K562 (cell line): ENCODE measurements around the gene MFSD6. TPM values are rescaled to one million over a fixed set of nuclear protein-coding genes. Genes with fewer than 3 reads are reported as not detected.

Experiments
- ADNP ChIP-seq: fragments of 200-800 bp; sonication (Bioruptor generic); IDR thresholded peaks from 2 replicates; pipeline ENCODE4 v1.6.1; 2016; ENCODE audit warnings: missing genetic modification characterization, missing compliant biosample characterization
- BMI1 ChIP-seq: fragments of 150-350 bp; IDR thresholded peaks from 2 replicates; pipeline ENCODE4 v1.6.1; 2014; ENCODE audit warnings: low read length
- CC2D1A ChIP-seq: fragments of 450-650 bp; IDR thresholded peaks from 2 replicates; pipeline ENCODE4 v1.6.1; 2017; ENCODE audit warnings: mild to moderate bottlenecking
- ELF2 ChIP-seq: fragments of 250-450 bp; sonication (Bioruptor Pico); IDR thresholded peaks from 2 replicates; pipeline ENCODE4 v1.5.0; 2021; ENCODE audit warnings: mild to moderate bottlenecking
- ETS1 ChIP-seq: conservative IDR thresholded peaks from 2 replicates; pipeline ENCODE4 v1.6.1; 2011; ENCODE audit warnings: low read depth, mild to moderate bottlenecking, low read length; ENCODE audit not compliant: control insufficient read depth
- MCM5 ChIP-seq: fragments of 450-650 bp; IDR thresholded peaks from 2 replicates; pipeline ENCODE4 v1.6.1; 2016; ENCODE audit warnings: low read depth
- PTTG1 ChIP-seq: fragments of 450-650 bp; IDR thresholded peaks from 2 replicates; pipeline ENCODE4 v1.6.1; 2016; ENCODE audit warnings: low read depth, mild to moderate bottlenecking, missing genetic modification characterization, missing compliant biosample characterization
- TRIM25 ChIP-seq: fragments of 450-650 bp; IDR thresholded peaks from 2 replicates; pipeline ENCODE4 v1.7.0; 2016; ENCODE audit warnings: borderline replicate concordance
- ZMIZ1 ChIP-seq, 2 experiments: fragments of 150-350 bp in 1 of 2; IDR thresholded peaks; 2 replicates each; pipeline ENCODE4 v1.6.1; 2012 to 2016; ENCODE audit warnings: low read depth in 2 of 2, low read length in 2 of 2, mild to moderate bottlenecking in 1 of 2, moderate library complexity in 1 of 2
- ZNF41 ChIP-seq: fragments of 250-450 bp; sonication (Bioruptor Pico); conservative IDR thresholded peaks from 2 replicates; pipeline ENCODE4 v1.4.0; 2020; ENCODE audit warnings: mild to moderate bottlenecking
- polyA plus RNA-seq, 8 experiments: library from polyadenylated mRNA; depleted of rRNA in 4 of 8; stranded (reverse) in 5 of 8; unstranded in 3 of 8; fragments of >200 nt; fragmentation: Nextera tagmentation in 2 of 8; fragmentation: Illumina TruSeq in 1 of 8; extraction: Ambion mirVana in 2 of 8; extraction: Trizol in 1 of 8; gene quantifications; 2 replicates each; pipeline versions ENCODE4 v1.2.1 to v1.2.3, GENCODE V29; 2011 to 2014; ENCODE audit warnings: inconsistent platforms in 1 of 8, missing spikeins in 1 of 8
- total RNA-seq, 7 experiments: library from RNA; depleted of rRNA in 6 of 7; stranded (reverse); fragments of >200 nt in 6 of 7; fragmentation: Illumina TruSeq in 2 of 7; extraction: Trizol in 2 of 7; gene quantifications; 2 replicates each; pipeline versions ENCODE4 v1.2.1 to v1.2.3, GENCODE V29; 2011 to 2021; ENCODE audit warnings: low replicate concordance in 1 of 7

Gene MFSD6
- total and polyA plus RNA-seq, 9 of the 15 experiments (the other 6 are each of a cell fraction or from before 2014, with no cell fraction given): 1.1 to 7.9 (median 4.4) TPM

GRCh38 chr2:190412966-190413365, 4.8 kb downstream of the MFSD6 start (continued):
- TF ChIP-seq PTTG1 (tag) (no peak), ADNP (tag) (no peak), ZMIZ1 (IDR thresholded peaks at IDR 0.05; ENCODE audit: low read depth in 2 of 2, low read length in 2 of 2) (no peak), ETS1 (no peak), MCM5 (no peak), CC2D1A (no peak), TRIM25 (no peak), ZNF41 (CRISPR knock-in tag) (no peak), ELF2 (CRISPR knock-in tag) (no peak), BMI1 (no peak)
